ENCODE data around the gene UNC93A.
"Not testable (repeated sequence)": the region's sequence is repeated elsewhere in the genome, so short reads cannot be mapped to it uniquely, and the experiment has no call there.

UNC93A gene

DNA sequence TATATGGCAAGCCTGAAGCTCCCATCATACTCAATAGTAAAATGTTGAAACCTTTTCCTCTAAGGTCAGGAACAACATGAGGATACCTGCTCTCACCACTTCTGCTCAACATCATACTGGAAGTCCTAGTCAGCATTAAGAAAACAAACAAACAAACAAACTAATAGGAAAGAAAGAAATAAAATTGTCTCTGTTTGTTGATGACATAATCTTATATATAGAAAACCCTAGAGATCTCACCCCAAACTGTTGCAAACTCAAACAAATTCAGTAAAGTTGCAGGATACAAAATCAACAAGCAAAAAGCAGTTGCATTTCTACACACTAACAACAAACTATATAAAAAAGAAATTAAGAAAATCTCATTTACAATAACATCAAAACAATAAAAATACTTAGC lies 54.2 kb downstream of the UNC93A start:
- Mint-ChIP-seq H3K27ac (no peak overlapping the region), H3K4me3 (no peak overlapping the region), H3K36me3 (no peaks in the 10 kb centered on the region), H3K27me3 (peaks cover 38% of the 10 kb centered on the region), H3K4me1 (peaks cover 13% of the 10 kb centered on the region), H3K9me3 (no peaks in the 10 kb centered on the region)
- CTCF ChIA-PET, result no interaction called here
- no peak for DNase-seq

DNA sequence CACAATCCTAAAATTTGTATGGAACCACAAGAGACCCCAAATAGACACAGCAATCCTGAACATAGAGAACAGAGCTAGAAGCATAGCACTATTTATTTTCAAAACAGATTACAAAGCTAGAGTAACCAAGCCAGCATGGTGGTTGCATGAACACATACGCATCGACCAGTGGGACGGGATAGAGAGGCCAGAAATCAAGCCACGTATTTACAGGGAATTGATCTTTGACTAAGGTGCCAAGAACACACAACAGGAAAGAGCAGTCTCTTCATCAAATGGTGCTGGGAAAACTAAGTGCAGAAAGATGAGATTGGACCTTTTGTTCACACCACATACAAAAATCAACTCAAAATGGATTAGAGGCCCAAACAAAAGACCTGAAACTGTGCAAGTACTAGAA lies 54.8 kb downstream of the UNC93A start:
- Mint-ChIP-seq H3K4me3 (no peak overlapping the region), H3K36me3 (no peaks in the 10 kb centered on the region), H3K27me3 (peaks cover 44% of the 10 kb centered on the region), H3K27ac (no peak overlapping the region), H3K4me1 (peaks cover 18% of the 10 kb centered on the region), H3K9me3 (no peaks in the 10 kb centered on the region)
- CTCF ChIA-PET, result no interaction called here
- DNase-seq, result no peak

DNA sequence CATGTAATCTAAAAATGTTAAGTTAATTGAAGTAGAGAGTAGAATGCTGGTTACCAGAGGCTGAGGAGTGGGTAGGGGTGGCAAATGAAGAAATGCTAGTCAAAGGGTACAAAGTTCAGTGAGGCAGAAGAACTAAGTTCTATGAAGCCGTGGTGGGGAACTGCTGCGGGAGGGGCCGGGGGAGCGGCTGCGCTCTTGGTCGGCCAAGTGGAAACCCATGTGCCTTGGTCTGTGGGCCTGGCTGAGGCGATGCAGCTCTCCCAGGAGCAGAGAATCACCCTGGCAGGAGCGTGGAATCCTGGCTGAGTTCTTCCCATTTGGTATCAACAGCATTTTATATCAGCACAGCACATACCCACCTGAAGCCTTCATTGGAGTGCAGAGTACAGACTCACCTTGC lies 56.1 kb downstream of the UNC93A start:
- Mint-ChIP-seq H3K4me1 (peaks cover 30% of the 10 kb centered on the region), H3K27ac (no peak overlapping the region), H3K4me3 (no peak overlapping the region), H3K27me3 (peaks cover 46% of the 10 kb centered on the region), H3K36me3 (no peaks in the 10 kb centered on the region), H3K9me3 (no peaks in the 10 kb centered on the region)
- CTCF ChIA-PET, result no interaction called here
- DNase-seq, result no peak

DNA sequence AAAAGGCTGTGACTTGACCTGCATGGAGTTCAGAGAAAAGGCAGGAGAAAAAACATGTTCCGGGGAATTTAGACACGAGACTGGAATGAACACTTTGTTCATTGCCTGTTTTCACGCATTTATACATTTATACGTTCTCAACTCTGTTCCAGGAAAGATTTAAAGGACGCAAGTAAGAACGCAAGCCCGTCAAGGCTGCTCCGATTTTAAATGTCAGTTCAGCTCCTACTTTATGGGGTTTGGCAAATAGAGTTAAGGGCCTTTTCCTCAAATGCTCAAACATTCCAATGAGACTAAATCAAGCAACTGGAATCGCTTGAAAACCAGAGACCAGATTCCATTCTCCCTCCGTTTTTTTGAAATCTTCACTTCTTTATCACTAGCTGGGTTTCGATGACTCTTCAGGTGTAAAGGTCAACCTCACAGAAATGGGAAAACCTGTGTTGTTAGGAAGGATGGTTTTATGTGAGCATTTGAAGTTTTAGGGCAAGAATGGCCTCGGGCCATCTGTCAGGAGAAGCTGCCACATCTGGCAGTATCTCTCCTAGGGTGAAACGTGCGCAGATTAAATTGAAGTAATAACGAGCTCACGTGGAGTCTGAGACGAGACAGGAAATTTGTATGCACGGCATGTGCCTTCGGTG lies 58.6 kb downstream of the UNC93A start:
- Mint-ChIP-seq H3K36me3 (no peaks in the 10 kb centered on the region), H3K9me3 (no peaks in the 10 kb centered on the region), H3K27me3 (peaks cover 49% of the 10 kb centered on the region), H3K4me3 (peak overlapping the region; percentile 63), H3K27ac (peak overlapping the region; percentile 46), H3K4me1 (peaks cover 30% of the 10 kb centered on the region)
- no peak for DNase-seq
- CTCF ChIA-PET, result no interaction called here

DNA sequence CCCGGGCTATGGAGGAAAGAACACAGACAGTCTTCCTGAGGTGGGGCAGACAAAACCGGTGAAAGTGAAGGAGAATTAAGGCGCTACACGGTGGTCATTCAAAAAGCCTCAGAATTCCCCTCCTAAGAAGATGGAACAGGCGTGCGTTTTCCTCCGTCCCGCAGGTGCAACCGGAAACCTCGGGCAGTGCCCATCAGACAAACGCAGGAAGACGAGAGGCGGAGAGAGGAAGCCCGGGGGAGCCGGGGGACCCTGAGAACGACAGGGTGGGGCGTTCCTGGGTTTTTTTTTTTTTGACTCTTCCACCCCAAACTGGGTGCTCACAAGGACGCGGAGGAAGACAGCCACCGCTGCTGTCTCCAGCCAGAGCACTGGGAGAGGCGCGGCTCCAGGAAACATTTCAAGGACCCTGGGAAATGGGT lies 59.2 kb downstream of the UNC93A start:
- Mint-ChIP-seq H3K27ac (peak overlapping the region; percentile 46), H3K4me1 (peaks cover 30% of the 10 kb centered on the region), H3K36me3 (no peaks in the 10 kb centered on the region), H3K9me3 (no peaks in the 10 kb centered on the region), H3K27me3 (peaks cover 49% of the 10 kb centered on the region), H3K4me3 (peak overlapping the region; percentile 63)
- CTCF ChIA-PET, result no interaction called here
- DNase-seq, result no peak

DNA sequence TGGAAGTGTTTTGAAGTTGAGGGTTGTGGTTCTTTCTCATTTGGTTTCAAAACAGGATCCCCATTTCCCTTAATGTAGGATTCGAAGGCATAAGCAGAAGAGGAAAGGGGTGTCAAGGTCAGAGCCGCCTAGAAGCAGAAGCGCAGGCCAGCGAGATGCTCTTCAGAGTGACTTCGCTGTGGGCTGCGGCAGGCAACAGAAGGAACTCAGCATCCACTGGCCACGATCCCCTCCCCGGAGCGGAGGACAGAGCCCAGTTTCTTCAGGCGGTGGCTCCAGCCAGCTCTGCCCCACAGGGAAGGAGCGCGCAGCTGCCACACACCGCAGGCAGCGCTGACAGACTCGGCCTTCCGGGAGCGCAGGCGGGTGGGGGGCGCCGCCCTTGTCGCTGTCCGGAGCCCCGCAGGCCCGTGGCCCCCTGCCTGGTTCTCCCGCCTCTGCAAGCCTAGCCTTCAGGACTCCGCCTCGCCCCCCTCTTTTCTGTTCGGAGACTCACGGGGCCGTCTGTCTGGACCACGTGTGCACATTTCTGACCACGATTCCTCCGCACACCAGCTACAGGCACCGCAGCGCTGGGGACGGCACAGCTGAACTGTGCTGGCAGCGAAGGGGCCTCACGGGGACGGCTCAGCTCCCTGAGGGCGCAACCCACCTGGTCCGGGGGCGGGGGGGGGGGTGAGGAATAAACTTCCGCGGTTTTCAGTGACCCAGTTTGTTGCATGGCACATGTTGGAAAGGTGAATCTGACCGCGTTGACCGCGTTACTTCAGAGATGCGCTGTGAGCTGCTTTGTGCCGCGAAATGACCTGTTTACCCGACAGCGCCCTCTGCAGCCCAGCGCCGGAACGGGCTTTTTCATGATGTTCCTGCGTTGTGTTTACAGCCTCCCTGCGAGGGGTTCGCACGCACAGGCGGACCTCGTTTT lies 59.9 kb downstream of the UNC93A start:
- H3K27ac Mint-ChIP-seq, result peak overlapping the region; percentile 31
- H3K9me3 Mint-ChIP-seq, result no peaks in the 10 kb centered on the region
- CTCF ChIA-PET, result interaction anchor here (0.7 to 1.6 kb wide), 8 partner anchors 8 to 577 kb away, joined by 3 to 6 read pairs (median 4); no protein-coding TSS in a partner anchor
- peaks cover 51% of the 10 kb centered on the region for H3K27me3 Mint-ChIP-seq
- DNase-seq, result peak; percentile 89
- peak overlapping the region; percentile 63 for H3K4me3 Mint-ChIP-seq
- peaks cover 30% of the 10 kb centered on the region for H3K4me1 Mint-ChIP-seq
- H3K36me3 Mint-ChIP-seq, result no peaks in the 10 kb centered on the region

DNA sequence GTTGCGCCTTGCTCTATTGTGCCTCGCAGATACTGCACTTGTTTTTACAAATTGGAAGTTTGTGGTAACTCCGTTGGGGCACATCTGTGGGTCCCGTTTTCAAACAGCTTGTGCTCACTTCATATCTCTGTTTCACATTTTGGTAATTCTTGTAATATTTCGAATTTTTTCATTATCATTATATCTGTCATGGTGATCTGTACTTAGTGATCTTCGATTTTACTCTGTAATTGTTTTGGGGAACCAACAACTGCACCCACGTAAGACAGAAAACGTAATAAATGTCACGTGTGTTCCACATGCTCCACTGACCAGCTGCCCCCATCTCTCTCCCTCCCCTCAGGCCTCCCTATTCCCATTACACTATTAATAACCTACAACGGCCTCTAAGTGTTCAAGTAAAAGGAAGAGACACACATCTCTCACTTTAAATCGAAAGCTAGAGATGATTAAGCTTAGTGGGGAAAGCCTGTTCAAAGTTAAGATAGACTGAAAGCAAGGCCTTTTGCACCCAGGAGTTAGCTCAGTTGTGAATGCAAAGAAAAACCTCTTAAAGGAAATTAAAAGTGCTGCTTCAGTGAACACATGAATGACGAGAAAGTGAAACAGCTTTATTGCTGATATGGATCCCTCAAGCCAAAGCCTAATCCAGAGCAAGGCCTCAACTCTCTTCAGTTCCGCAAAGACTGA lies 60.7 kb downstream of the UNC93A start:
- H3K4me3 Mint-ChIP-seq, result peak overlapping the region; percentile 63
- H3K4me1 Mint-ChIP-seq, result peaks cover 30% of the 10 kb centered on the region
- CTCF ChIA-PET, result interaction anchor here (0.8 to 1.6 kb wide), 7 partner anchors 9 to 578 kb away, joined by 3 to 6 read pairs (median 5); no protein-coding TSS in a partner anchor
- H3K9me3 Mint-ChIP-seq, result no peaks in the 10 kb centered on the region
- no peak for DNase-seq
- H3K27me3 Mint-ChIP-seq, result peaks cover 48% of the 10 kb centered on the region
- peak overlapping the region; percentile 31 for H3K27ac Mint-ChIP-seq
- no peaks in the 10 kb centered on the region for H3K36me3 Mint-ChIP-seq

DNA sequence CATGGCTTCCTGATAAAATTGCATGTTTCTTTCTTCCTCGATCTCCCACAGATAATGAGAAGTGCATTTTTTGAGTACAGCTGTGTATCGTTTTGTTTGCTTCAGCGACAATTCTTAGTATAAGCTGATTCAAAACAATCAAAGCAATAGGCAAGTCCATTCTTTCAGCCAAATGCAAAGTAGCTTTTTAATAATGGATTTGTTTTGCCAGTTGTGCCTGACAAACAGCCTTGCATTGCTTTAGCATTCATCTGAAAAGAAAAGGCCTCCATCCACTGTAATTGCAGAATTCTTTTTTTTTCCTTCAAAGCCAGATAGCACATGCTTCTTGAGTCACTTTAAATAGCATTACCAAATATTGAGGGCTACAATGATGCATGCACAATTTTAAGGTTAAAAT lies 65.8 kb downstream of the UNC93A start:
- peaks cover 28% of the 10 kb centered on the region for H3K27me3 Mint-ChIP-seq
- H3K4me3 Mint-ChIP-seq, result no peak overlapping the region
- no peaks in the 10 kb centered on the region for H3K9me3 Mint-ChIP-seq
- peaks cover 3% of the 10 kb centered on the region for H3K4me1 Mint-ChIP-seq
- no peaks in the 10 kb centered on the region for H3K36me3 Mint-ChIP-seq
- DNase-seq, result no peak
- no peak overlapping the region for H3K27ac Mint-ChIP-seq
- CTCF ChIA-PET, result no interaction called here

DNA sequence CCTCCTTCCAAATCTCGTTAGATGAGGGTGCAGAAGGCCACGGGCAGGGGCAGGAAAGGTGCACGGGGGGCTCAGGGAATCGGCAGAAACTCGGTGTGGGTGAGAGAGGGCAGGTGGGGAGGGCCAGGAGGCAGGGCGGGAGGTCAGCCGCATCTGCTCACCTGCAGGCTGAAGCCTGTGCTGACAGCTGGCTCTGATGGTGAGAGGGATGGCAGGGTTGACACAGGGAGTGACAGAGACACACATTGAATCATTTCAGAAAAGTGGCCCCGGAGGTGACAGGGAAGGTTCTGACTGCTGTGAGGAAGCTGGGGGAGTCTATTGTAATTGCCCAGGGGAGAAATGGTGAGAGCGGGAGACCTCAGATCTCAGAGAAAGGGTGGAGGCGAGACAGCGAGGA lies 67.3 kb downstream of the UNC93A start:
- CTCF ChIA-PET, DNase-seq, H3K27ac Mint-ChIP-seq, H3K4me3 Mint-ChIP-seq, H3K4me1 Mint-ChIP-seq, H3K36me3 Mint-ChIP-seq, H3K9me3 Mint-ChIP-seq: not testable (repeated sequence)
- peaks cover 30% of the 10 kb centered on the region for H3K27me3 Mint-ChIP-seq

DNA sequence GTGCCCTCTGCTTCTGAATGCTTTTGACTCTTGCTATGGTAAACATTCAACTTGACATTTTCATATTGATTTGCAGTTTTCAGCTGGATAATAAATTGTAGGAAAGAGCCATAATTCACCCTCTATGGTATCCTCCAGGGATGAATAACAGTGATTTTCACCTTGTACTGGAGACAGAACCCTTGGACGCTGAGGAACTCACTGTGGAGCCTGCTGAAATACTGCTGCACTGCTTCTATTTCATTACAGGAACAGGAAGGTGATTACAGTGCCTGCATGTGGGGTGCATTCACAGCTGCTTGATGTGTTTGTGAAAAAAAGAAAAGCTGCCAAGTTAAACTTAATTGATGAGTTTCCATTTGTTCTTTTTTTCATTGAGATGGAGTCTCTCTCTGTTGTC lies 70.1 kb downstream of the UNC93A start:
- DNase-seq, H3K9me3 Mint-ChIP-seq, H3K36me3 Mint-ChIP-seq, H3K4me3 Mint-ChIP-seq, H3K27ac Mint-ChIP-seq, H3K4me1 Mint-ChIP-seq: not testable (repeated sequence)
- CTCF ChIA-PET, result interaction anchor here (1.2 kb wide), 1 partner anchor 71 kb away, joined by 3 read pairs; no protein-coding TSS in a partner anchor
- peaks cover 24% of the 10 kb centered on the region for H3K27me3 Mint-ChIP-seq

Data from activated naive CD4-positive, alpha-beta T cell treated with anti-CD3 and anti-CD28 coated beads, Interleukin-2, amount 10 ng/mL, durations not matched to agents 7 days and 5 days (primary cell).